ENCODE measurements around the gene GALNT14. TPM values are rescaled to one million over a fixed set of nuclear protein-coding genes. Genes with fewer than 3 reads are reported as not detected.

GALNT14 gene
- total RNA-seq, 4 donors from 2014 or later, result 1.00 TPM; not detected in 3

DNA sequence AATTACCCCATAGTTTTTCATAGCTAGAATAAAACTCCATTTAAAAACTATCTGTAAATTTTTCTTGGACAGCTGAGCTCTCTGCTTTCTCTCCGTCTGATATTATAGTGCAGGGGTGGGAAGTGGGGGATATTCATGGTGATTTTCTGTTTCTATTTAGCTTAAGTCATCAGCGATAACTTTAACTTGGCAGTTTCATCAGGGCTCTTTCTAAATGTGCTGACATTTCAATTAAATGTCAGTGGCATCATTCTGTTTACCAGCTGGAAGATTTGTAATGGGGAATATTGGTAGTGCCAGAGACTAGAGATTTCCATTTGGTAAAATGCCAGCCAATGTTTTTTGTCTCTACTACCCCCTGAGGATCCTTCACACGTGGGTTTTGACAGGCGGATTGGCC is 277.5 kb downstream of the GALNT14 start:
- H3K4me1 ChIP-seq, result no peaks in the 10 kb centered on the region
- no peaks in the 10 kb centered on the region for H3K27me3 ChIP-seq
- H3K36me3 ChIP-seq, result no peaks in the 10 kb centered on the region
- TF ChIP-seq, protein P1, sequence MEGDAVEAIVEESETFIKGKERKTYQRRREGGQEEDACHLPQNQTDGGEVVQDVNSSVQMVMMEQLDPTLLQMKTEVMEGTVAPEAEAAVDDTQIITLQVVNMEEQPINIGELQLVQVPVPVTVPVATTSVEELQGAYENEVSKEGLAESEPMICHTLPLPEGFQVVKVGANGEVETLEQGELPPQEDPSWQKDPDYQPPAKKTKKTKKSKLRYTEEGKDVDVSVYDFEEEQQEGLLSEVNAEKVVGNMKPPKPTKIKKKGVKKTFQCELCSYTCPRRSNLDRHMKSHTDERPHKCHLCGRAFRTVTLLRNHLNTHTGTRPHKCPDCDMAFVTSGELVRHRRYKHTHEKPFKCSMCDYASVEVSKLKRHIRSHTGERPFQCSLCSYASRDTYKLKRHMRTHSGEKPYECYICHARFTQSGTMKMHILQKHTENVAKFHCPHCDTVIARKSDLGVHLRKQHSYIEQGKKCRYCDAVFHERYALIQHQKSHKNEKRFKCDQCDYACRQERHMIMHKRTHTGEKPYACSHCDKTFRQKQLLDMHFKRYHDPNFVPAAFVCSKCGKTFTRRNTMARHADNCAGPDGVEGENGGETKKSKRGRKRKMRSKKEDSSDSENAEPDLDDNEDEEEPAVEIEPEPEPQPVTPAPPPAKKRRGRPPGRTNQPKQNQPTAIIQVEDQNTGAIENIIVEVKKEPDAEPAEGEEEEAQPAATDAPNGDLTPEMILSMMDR (IDR thresholded peaks at IDR 0.05), result no peak
- no peak for TF ChIP-seq POLR2A (IDR thresholded peaks at IDR 0.05)
- TF ChIP-seq POLR2AphosphoS5 (IDR thresholded peaks at IDR 0.05), result no peak
- no peak for TF ChIP-seq EP300 (IDR thresholded peaks at IDR 0.05; ENCODE audit: low read depth)
- in situ Hi-C loops (cut with MboI; ENCODE audit: low pct_ligation_motif_present in 1 of 4, low pct_unique_long_range_greater_than_20kb in 1 of 4, low sequenced_read_pairs in 3 of 4) (loop anchor here in 1 of 4 donors (10.0 kb wide), 1 partner anchor 136 kb away; no protein-coding TSS in a partner anchor), intact Hi-C loops (cut with DNase I; ENCODE audit: low total_unique reads) (no loop called here)
- no peak overlapping the region for H3K27ac ChIP-seq
- no peak overlapping the region for H3K4me3 ChIP-seq
- no peaks in the 10 kb centered on the region for H3K9me3 ChIP-seq
- DNase-seq, result no peak
- WGBS, 2 donors (ENCODE audit: low coverage in 1 of 2), result 79 to 84% methylated on average over 4 of the region's 4 CpGs

Other genes with a start within 250 kb of the GALNT14 start
- under 1 TPM in 2 of 4 donors, not detected in 2; 0.14 to 0.16 TPM for gene CAPN14, start 79.1 kb upstream of the GALNT14 start, total RNA-seq
- gene EHD3, start 95.7 kb upstream of the GALNT14 start, total RNA-seq, result 10 to 100 TPM in 1 of 4 donors, 1 to 10 TPM in 3; 1.2 to 10.1 (median 3.6) TPM

Data from transverse colon (tissue), 4 donors.